Progenitor cell of endocrine pancreas (in vitro differentiated cells): ENCODE results near the gene SORCS2. TPM values are rescaled to one million over a fixed set of nuclear protein-coding genes. Genes with fewer than 3 reads are reported as not detected.
A peak's percentile ranks its signal among the peaks of the same experiment; 100 is the strongest.

ENCODE experiments used
- DNase-seq: peaks from one replicate; pipeline ENCODE4 v3.0.0; 2021; ENCODE audit warnings: low spot score; ENCODE audit not compliant: unreplicated experiment
- H3K27ac Mint-ChIP-seq: 2 replicates; pipeline ENCODE4 v1.8.0; 2021; ENCODE audit warnings: mild to moderate bottlenecking, moderate library complexity, mixed read lengths
- H3K27me3 Mint-ChIP-seq: 2 replicates; pipeline ENCODE4 v1.8.0; 2021; ENCODE audit warnings: mixed read lengths
- H3K36me3 Mint-ChIP-seq: 2 replicates; pipeline ENCODE4 v1.8.0; 2022; ENCODE audit warnings: mixed read lengths; ENCODE audit not compliant: insufficient read depth
- H3K4me1 Mint-ChIP-seq: 2 replicates; pipeline ENCODE4 v1.8.0; 2021; ENCODE audit warnings: low read depth, mixed read lengths
- H3K4me3 Mint-ChIP-seq: 2 replicates; pipeline ENCODE4 v1.8.0; 2021; ENCODE audit warnings: low read depth, mild to moderate bottlenecking, moderate library complexity, mixed read lengths
- H3K9me3 Mint-ChIP-seq: 2 replicates; pipeline ENCODE4 v1.8.0; 2021; ENCODE audit warnings: low read depth, mixed read lengths
- total RNA-seq: library from RNA; stranded (reverse); gene quantifications from 2 replicates; pipeline ENCODE4 v1.2.1, GENCODE V29; 2021
- TF ChIP-seq, protein P1 (sequence below): fragments of 200-600 bp; sonication (generic); IDR thresholded peaks from one replicate; pipeline ENCODE4 v1.5.0; 2021; ENCODE audit warnings: antibody characterized with exemption, mild to moderate bottlenecking; ENCODE audit not compliant: unreplicated experiment

SORCS2 gene
- total RNA-seq, 1 donor from 2014 or later = 2.2 TPM

DNA sequence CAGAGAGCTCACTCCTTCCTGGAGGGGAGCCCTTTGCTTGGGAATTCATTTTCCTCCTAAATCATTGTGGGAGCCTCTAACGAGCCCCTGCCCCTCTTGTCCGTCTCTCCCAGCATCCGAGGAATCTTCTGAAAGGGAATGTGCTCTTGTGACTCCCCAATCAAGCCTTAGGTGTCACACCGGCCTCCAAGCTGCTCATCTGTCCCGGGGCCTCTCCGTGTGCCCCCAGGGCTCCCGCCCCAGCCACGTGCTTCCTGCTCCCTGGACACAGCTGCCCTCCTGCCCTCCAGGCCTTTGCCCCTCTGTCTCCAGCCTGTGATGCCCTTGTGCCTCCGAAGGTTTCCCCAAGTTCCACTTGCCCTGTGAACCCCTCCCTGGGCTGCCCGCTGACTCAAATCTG is 507.5 kb downstream of the SORCS2 start:
- H3K27me3 Mint-ChIP-seq = peaks cover 19% of the 10 kb centered on the region
- H3K4me1 Mint-ChIP-seq = no peaks in the 10 kb centered on the region
- TF ChIP-seq, protein P1, sequence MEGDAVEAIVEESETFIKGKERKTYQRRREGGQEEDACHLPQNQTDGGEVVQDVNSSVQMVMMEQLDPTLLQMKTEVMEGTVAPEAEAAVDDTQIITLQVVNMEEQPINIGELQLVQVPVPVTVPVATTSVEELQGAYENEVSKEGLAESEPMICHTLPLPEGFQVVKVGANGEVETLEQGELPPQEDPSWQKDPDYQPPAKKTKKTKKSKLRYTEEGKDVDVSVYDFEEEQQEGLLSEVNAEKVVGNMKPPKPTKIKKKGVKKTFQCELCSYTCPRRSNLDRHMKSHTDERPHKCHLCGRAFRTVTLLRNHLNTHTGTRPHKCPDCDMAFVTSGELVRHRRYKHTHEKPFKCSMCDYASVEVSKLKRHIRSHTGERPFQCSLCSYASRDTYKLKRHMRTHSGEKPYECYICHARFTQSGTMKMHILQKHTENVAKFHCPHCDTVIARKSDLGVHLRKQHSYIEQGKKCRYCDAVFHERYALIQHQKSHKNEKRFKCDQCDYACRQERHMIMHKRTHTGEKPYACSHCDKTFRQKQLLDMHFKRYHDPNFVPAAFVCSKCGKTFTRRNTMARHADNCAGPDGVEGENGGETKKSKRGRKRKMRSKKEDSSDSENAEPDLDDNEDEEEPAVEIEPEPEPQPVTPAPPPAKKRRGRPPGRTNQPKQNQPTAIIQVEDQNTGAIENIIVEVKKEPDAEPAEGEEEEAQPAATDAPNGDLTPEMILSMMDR = no peak
- no peak overlapping the region for H3K4me3 Mint-ChIP-seq
- H3K9me3 Mint-ChIP-seq = no peaks in the 10 kb centered on the region
- H3K27ac Mint-ChIP-seq = no peak overlapping the region
- H3K36me3 Mint-ChIP-seq = no peaks in the 10 kb centered on the region
- no peak for DNase-seq

DNA sequence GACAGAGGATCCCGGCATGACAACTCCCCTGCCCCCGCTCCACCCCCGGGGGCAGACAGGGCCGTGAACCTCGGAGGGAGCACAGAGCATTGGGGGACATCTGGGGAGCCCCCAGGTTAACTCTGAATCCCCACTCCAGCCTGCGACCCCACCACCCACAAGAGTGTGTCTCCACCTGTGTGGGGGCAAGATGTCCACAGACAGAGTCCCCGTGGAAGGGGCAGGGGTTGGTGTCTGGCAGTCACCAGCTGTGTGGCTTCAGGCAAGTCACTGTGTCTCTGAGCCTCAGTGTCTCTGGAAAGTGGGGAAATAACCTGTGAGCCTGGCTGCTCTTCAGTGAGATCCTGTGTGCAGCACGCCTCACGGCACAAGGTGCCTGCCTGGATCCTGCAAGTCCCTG is 508.3 kb downstream of the SORCS2 start:
- no peak overlapping the region for H3K27ac Mint-ChIP-seq
- no peaks in the 10 kb centered on the region for H3K9me3 Mint-ChIP-seq
- no peaks in the 10 kb centered on the region for H3K4me1 Mint-ChIP-seq
- no peak overlapping the region for H3K4me3 Mint-ChIP-seq
- DNase-seq = no peak
- TF ChIP-seq, protein P1 = no peak
- no peaks in the 10 kb centered on the region for H3K36me3 Mint-ChIP-seq
- peaks cover 17% of the 10 kb centered on the region for H3K27me3 Mint-ChIP-seq

DNA sequence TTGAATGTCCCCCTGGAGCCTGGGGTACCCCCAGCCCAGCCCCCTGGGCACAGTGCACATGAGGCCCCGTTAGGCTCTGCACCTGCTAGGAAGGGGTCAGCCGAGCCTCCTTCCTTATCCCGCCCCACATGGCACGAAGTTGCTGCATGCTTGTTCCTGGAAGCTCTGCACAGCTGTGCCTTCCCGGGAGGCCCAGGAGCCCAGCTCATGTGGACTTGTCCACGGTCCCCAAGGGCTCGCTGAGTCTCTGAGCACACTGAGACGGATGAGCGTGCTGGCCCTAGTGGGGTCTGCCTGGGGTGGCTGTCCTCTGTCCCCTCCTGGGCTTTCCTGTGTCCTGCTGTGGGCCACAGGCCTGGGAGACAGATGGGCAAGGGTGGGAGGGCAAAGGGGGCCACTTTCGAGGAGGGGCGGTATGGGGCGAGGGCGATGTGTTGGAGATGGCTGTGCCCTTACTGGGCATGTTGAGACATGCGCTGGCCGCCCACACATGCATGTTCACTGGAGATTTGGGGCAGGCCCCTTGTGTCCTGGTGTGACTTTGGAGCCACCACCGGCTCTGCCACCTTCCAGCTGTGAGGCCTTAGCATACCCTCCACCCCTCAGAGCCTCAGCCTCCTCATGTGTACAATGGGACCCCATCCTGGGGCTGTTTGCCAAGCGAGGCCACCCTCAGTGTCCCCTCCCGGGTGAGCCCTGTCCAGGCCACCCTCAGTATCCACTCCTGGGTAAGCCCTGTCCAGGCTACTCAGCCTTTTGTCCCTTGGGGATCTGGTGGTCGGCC is 509.7 kb downstream of the SORCS2 start:
- Mint-ChIP-seq H3K4me3 (no peak overlapping the region), H3K36me3 (no peaks in the 10 kb centered on the region), H3K4me1 (no peaks in the 10 kb centered on the region), H3K9me3 (no peaks in the 10 kb centered on the region), H3K27me3 (peaks cover 14% of the 10 kb centered on the region), H3K27ac (peak overlapping the region; percentile 62)
- TF ChIP-seq, protein P1 = no peak
- no peak for DNase-seq

DNA sequence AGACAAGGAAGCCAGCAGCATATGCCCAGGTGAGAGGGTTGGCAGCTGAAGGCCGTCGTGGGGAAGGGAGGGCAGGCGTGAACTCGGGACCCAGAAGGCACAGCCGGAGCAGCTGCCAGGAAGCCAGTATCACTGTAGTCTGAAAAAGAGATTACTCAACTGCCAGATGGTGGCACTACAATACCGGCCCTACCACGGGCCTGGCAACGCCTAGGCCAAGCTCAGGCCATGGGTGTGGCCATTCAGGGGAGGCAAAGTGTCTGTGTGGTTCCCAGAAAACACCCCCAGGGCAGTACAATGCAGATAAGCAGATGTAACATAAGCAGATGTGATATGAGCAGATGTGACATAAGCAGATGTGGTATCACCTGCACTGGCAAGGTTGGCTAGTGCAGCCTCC is 511.4 kb downstream of the SORCS2 start:
- Mint-ChIP-seq H3K9me3 (no peaks in the 10 kb centered on the region), H3K4me3 (no peak overlapping the region), H3K27me3 (peaks cover 11% of the 10 kb centered on the region), H3K36me3 (no peaks in the 10 kb centered on the region), H3K4me1 (no peaks in the 10 kb centered on the region), H3K27ac (no peak overlapping the region)
- TF ChIP-seq, protein P1 = no peak
- DNase-seq = no peak

DNA sequence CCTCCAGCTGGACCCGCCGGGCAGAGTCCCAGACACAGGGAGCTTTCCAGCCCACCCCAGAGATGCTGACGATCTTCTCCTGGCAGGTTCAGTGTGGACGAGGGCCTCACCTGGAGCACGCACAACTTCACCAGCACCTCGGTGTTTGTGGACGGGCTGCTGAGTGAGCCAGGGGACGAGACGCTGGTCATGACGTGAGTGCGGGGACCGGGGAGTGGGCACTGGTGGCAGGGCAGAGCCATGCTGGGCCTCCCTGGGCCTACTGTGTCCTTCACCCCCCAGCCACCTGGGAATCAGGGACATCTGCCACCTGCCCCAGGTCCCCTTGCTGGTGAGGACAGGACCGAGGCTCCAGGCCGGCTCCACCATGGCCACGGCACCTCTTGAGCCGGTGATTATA is 511.8 kb downstream of the SORCS2 start:
- H3K4me3 Mint-ChIP-seq = no peak overlapping the region
- H3K9me3 Mint-ChIP-seq = no peaks in the 10 kb centered on the region
- H3K4me1 Mint-ChIP-seq = no peaks in the 10 kb centered on the region
- no peaks in the 10 kb centered on the region for H3K36me3 Mint-ChIP-seq
- TF ChIP-seq, protein P1 = no peak
- DNase-seq = no peak
- peaks cover 8% of the 10 kb centered on the region for H3K27me3 Mint-ChIP-seq
- H3K27ac Mint-ChIP-seq = no peak overlapping the region
